GM18519 (cell line): ENCODE measurements around the gene HDAC8.
"Not testable (repeated sequence)": the region's sequence is repeated elsewhere in the genome, so short reads cannot be mapped to it uniquely, and the experiment has no call there.

Experiments used
- ATAC-seq: cut with Tn5 transposase; IDR thresholded peaks from one replicate; pipeline ENCODE4 v1.9.1; 2021; ENCODE audit warnings: mild to moderate bottlenecking, moderate library complexity; ENCODE audit not compliant: unreplicated experiment, low FRiP score

Gene HDAC8

GRCh38 chrX:72466493-72466892 is 106.2 kb downstream of the HDAC8 start:
- ATAC-seq: no peak

DNA sequence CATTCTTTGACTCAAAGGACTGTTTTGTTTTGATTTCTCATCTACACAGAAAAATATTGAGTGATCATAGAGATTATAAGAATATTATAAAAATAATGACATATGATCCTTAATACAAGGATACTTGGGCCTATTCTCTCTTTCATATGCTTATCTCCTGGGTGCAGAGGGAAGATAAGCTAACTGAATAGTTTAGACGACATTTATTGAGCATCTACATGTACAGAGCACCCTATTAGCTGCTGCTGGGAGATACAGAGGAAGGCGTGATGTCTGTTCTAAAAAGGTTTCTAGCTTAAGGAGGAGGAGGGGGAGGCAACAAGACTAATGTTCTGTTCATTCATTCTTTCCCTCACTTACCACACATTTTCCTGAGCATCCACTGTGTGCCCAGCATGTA is 106.8 kb downstream of the HDAC8 start:
- ATAC-seq: no peak

DNA sequence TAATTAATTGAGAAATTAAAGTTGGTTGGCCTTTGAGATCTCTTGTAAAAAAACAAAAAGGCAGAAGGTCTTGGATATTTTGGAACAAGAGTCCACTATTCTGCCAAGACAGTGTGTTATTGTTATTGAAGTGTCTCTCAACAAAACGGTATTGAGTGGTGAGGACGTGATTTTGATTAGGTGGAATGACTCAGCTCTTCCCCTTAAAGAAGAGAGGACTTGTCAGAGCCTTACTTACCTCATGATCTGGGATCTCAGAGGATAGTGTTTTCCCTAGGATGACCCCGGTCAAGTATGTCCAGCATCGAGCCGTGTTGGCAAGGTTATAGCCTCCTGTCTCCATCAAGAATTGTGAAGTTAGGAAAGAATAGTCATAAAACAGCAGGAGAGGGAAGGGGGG is 110.9 kb downstream of the HDAC8 start:
- ATAC-seq: no peak

- no peak for ATAC-seq
These were observed 111.4 kb downstream of the HDAC8 start for GRCh38 chrX:72461288-72461687.

- no peak for ATAC-seq
These were observed 111.9 kb downstream of the HDAC8 start for GRCh38 chrX:72460715-72461114.

DNA sequence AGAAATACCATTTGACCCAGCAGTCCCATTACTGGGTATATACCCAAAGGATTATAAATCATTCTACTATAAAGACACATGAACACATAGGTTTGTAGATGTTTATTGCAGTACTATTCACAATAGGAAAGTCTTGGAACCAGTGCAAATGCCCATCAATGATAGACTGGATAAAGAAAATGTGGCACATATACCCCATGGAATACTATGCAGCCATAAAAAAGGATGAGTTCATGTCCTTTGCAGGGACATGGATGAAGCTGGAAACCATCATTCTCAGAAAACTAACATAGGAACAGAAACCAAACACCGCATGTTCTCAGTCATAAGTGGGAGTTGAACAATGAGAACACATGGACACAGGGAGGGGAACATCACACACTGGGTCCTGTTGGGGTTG is 123.6 kb downstream of the HDAC8 start:
- ATAC-seq: not testable (repeated sequence)

GRCh38 chrX:72440764-72441163 is 131.9 kb downstream of the HDAC8 start:
- ATAC-seq: not testable (repeated sequence)

- ATAC-seq: no peak
These were observed 136.6 kb downstream of the HDAC8 start for GRCh38 chrX:72436010-72436409.

GRCh38 chrX:72430405-72430968 is 142.2 kb downstream of the HDAC8 start:
- no peak for ATAC-seq

GRCh38 chrX:72421797-72422196 is 150.8 kb downstream of the HDAC8 start:
- ATAC-seq: no peak

- ATAC-seq: no peak
These were observed 162.7 kb downstream of the HDAC8 start for GRCh38 chrX:72409993-72410392.

DNA sequence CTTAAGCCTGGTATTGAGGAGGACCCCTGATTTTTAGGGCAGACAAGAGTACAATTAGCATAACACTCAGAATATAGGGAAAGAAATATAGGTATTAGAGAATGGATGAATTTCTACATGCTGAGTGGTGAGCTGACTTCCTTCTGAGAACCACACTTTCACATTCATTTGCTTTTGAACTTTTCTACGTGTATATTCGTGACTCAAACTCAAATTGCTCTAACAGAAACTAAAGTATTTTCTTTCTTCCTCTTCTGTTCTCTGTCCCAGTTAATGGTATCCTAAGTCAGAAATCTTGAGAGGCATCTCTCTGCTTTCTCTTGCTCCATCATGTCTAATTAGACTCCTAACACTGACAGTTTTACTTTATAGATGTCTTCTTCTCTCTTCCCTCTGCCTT is 163.8 kb downstream of the HDAC8 start:
- peak; percentile 69 for ATAC-seq

DNA sequence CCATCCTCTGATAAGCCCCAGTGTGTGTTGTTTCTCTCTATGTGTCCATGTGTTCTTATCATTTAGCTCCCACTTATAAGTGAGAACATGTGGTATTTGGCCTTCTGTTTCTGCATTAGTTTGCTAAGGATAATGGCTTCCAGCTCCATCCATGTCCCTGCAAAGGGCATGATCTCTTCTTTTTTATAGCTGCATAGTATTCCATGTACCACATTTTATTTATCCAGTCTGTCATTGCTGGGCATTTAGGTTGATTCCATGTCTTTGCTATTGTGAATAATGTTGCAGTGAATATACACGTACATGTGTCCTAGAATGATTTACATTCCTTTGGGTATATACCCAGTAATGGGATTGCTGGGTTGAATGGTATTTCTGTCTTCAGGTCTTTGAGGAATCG is 167.5 kb downstream of the HDAC8 start:
- not testable (repeated sequence) for ATAC-seq

GRCh38 chrX:72402614-72403013 is 170.0 kb downstream of the HDAC8 start:
- no peak for ATAC-seq

DNA sequence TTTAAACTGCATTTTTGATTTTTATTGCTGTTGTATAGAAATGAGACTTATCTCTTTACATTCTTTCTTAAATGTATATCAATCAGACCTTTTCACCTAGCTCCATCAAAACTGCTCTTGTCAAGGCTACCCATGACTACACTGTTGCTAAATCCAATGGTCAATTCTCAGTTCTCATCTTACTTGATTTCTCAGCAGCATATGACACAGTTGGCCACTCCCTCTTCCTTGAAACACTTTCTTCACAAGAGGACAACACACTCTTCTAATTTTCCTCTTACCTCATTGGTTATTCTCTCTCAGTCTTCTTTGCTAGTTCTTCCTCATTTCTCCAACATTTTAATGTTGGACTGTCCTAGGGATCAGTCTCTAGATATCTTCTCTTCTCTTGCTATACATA is 172.8 kb downstream of the HDAC8 start:
- no peak for ATAC-seq

DNA sequence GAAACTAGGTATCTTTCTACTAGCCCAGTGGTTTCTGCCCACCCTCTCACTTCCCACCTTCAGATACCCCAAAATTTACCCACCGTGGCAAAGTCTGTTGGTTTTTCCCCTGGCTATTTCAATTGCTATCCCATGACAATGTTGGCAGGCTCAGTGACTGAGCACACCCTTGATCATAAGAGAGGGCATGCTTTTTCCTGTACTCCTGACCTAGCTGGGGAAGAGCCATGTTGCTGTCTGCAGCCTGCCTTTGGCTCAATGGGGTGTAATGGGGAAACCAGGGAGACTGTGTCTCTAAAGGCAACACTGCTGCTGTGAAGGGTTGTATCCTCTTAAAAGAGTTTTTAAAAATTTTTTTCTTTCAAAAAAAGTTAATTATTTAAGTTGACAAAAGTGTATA is 176.5 kb downstream of the HDAC8 start:
- ATAC-seq: no peak

DNA sequence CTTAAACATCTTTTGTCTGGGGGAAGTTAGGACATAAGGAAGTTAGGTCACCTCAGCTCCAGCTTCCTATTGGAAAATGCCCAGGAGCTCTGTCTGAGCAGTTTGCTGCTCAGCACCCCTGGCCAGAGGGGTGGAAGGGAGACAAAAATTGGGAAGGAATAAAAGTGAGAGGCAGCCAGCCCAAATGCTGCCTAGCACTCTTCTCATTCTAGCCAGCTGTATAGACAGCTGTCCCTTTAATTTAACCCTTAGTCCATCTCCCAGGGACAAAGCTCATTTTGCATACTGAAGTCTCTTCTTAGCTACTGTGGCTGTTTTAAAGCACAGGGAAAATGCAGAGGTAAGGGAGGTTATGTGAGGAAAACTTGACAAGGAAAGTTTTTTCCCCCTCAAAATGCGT is 177.4 kb downstream of the HDAC8 start:
- ATAC-seq: no peak

DNA sequence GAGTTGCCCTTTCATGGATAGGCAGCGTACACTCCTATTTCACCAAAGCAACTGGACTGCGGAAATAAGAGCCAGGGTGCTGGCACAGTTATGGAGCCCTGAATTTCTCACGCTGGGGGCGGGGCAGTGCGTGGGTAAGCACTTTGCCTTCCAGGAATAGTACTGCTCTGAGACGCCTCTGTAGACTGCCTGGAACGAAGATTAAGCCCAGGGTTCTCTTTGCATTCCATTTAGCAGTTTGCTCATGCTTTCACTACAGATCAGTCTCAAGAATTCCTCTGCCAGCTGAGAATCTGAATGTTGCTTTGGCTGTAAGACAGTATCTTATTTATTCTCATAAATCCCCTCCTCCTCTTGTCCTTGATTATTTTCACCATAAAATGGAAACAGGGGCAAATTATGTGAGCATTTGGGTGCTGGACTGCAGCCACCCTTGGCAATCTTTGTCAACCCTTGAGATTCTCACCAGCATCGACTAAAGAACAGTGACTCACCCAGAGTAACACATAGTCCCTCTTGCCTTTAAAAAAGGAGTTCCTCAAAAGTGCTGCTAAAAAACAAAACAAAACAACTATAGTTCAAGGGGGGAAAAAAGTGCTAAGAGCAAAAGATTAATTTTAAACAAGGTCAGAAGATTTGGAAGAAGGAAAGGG is 178.0 kb downstream of the HDAC8 start:
- ATAC-seq: no peak

GRCh38 chrX:72393836-72394517 is 178.7 kb downstream of the HDAC8 start:
- ATAC-seq: no peak

- no peak for ATAC-seq
These were observed 179.5 kb downstream of the HDAC8 start for GRCh38 chrX:72392816-72393800.

GRCh38 chrX:72392042-72392441 is 180.6 kb downstream of the HDAC8 start:
- no peak for ATAC-seq
